Breast epithelium (tissue), 4 donors: Measurements from ENCODE around the gene PLB1. TPM values are rescaled to one million over a fixed set of nuclear protein-coding genes. Genes with fewer than 3 reads are reported as not detected.

ENCODE experiments used
- DNase-seq, 2 donors: peaks; one replicate each; pipeline ENCODE4 v3.0.0-alpha.2; 2019; ENCODE audit warnings: low spot score in 2 of 2
- H3K27ac ChIP-seq, 2 donors: fragments of 200-600 bp; sonication (generic) in 1 of 2; one replicate each; pipeline ENCODE4 v1.5.1; 2016 to 2019; ENCODE audit warnings: mild to moderate bottlenecking in 1 of 2
- H3K27me3 ChIP-seq, 2 donors: fragments of 200-600 bp; sonication (generic) in 1 of 2; one replicate each; pipeline versions ENCODE4 v1.5.1 to v1.6.0; 2017 to 2019; ENCODE audit warnings: control low read depth in 1 of 2, mild to moderate bottlenecking in 1 of 2
- H3K36me3 ChIP-seq: fragments of 200-600 bp; one replicate; pipeline ENCODE4 v1.5.1; 2019
- H3K4me1 ChIP-seq, 2 donors: fragments of 200-600 bp; sonication (generic); one replicate each; pipeline ENCODE4 v1.5.1; 2016 to 2019; ENCODE audit warnings: control low read depth in 1 of 2
- H3K4me3 ChIP-seq, 3 donors: fragments of 200-600 bp; sonication (generic); 1 replicate in 2 of 3; 2 replicates in 1 of 3; pipeline ENCODE4 v1.5.1; 2016 to 2019; ENCODE audit warnings: mild to moderate bottlenecking in 3 of 3, moderate library complexity in 2 of 3
- H3K9me3 ChIP-seq, 2 donors: fragments of 200-600 bp; sonication (generic) in 1 of 2; one replicate each; pipeline ENCODE4 v1.5.1; 2016 to 2019; ENCODE audit warnings: control low read depth in 1 of 2
- CTCF ChIP-seq, 3 donors: fragments of 450-650 bp; IDR thresholded peaks; one replicate each; pipeline ENCODE4 v1.5.1; 2016 to 2017; ENCODE audit warnings: antibody characterized with exemption in 3 of 3, mild to moderate bottlenecking in 3 of 3, moderate library complexity in 3 of 3
- POLR2A ChIP-seq: fragments of 450-650 bp; IDR thresholded peaks from one replicate; pipeline ENCODE4 v1.6.1; 2016; ENCODE audit warnings: antibody characterized with exemption, mild to moderate bottlenecking, moderate library complexity
- POLR2AphosphoS5 ChIP-seq, 3 donors: sonication (generic); formaldehyde crosslinking; IDR thresholded peaks; one replicate each; pipeline ENCODE4 v1.6.1; 2017; ENCODE audit warnings: antibody characterized with exemption in 3 of 3
- intact Hi-C: fragments of 100-400 bp; cut with DNase I; formaldehyde crosslinking; loops from one replicate; pipeline ENCODE4 v1.15.1; 2023; ENCODE audit warnings: low total_unique reads
- total RNA-seq, 3 donors: library from RNA; depleted of rRNA; stranded (reverse); fragments of >200 nt; gene quantifications; one replicate each; pipeline ENCODE4 v1.1.0, GENCODE V29; 2016

The PLB1 gene
- total RNA-seq, 3 donors from 2014 or later, result 5.6 to 11.9 (median 8.8) TPM

GRCh38 chr2:28626891-28627421, 131.1 kb downstream of the PLB1 start:
- Histone ChIP-seq H3K27me3 (no peaks in the 10 kb centered on the region), H3K27ac (peak overlapping the region; percentile 90 to 94), H3K9me3 (no peaks in the 10 kb centered on the region), H3K36me3 (no peaks in the 10 kb centered on the region), H3K4me1 (peaks cover 0 to 2% of the 10 kb centered on the region in 2 donors), H3K4me3 (no peak overlapping the region)
- intact Hi-C loops, result no loop called here
- no peak for DNase-seq
- no peak for TF ChIP-seq CTCF (IDR thresholded peaks at IDR 0.05)
- TF ChIP-seq POLR2AphosphoS5 (IDR thresholded peaks at IDR 0.05), result peak in 1 of 3 donors; percentile 92

- no peaks in the 10 kb centered on the region for H3K27me3 ChIP-seq
- no peaks in the 10 kb centered on the region for H3K36me3 ChIP-seq
- TF ChIP-seq POLR2AphosphoS5 (IDR thresholded peaks at IDR 0.05) (no peak), POLR2A (no peak), CTCF (IDR thresholded peaks at IDR 0.05) (no peak)
- no peaks in the 10 kb centered on the region for H3K4me1 ChIP-seq
- H3K4me3 ChIP-seq, result no peak overlapping the region
- DNase-seq, result no peak
- intact Hi-C loops, result no loop called here
- peak overlapping the region; percentile 90 to 94 for H3K27ac ChIP-seq
- H3K9me3 ChIP-seq, result no peaks in the 10 kb centered on the region
Measured at GRCh38 chr2:28627722-28628480, 132.0 kb downstream of the PLB1 start.

- Histone ChIP-seq H3K4me1 (no peaks in the 10 kb centered on the region), H3K4me3 (no peak overlapping the region), H3K27ac (peak overlapping the region in 1 of 2 donors; percentile 14), H3K36me3 (no peaks in the 10 kb centered on the region), H3K27me3 (no peaks in the 10 kb centered on the region), H3K9me3 (no peaks in the 10 kb centered on the region)
- intact Hi-C loops, result no loop called here
- DNase-seq, result no peak
- TF ChIP-seq CTCF (IDR thresholded peaks at IDR 0.05) (no peak), POLR2A (no peak), POLR2AphosphoS5 (IDR thresholded peaks at IDR 0.05) (no peak)
Measured at GRCh38 chr2:28628506-28628905, 132.6 kb downstream of the PLB1 start.

GRCh38 chr2:28628987-28629386, 133.1 kb downstream of the PLB1 start:
- no peak overlapping the region for H3K4me3 ChIP-seq
- intact Hi-C loops, result no loop called here
- no peak for DNase-seq
- TF ChIP-seq CTCF (IDR thresholded peaks at IDR 0.05) (no peak), POLR2A (no peak), POLR2AphosphoS5 (IDR thresholded peaks at IDR 0.05) (no peak)
- H3K4me1 ChIP-seq, result no peaks in the 10 kb centered on the region
- H3K9me3 ChIP-seq, result no peaks in the 10 kb centered on the region
- no peaks in the 10 kb centered on the region for H3K36me3 ChIP-seq
- H3K27me3 ChIP-seq, result no peaks in the 10 kb centered on the region
- H3K27ac ChIP-seq, result no peak overlapping the region

GRCh38 chr2:28629910-28630309, 134.1 kb downstream of the PLB1 start:
- intact Hi-C loops, result no loop called here
- no peak overlapping the region for H3K4me3 ChIP-seq
- no peaks in the 10 kb centered on the region for H3K4me1 ChIP-seq

More at GRCh38 chr2:28629910-28630309, 134.1 kb downstream of the PLB1 start:
- no peak for DNase-seq
- Histone ChIP-seq H3K27ac (peak overlapping the region; percentile 5 to 71), H3K36me3 (no peaks in the 10 kb centered on the region), H3K9me3 (no peaks in the 10 kb centered on the region), H3K27me3 (no peaks in the 10 kb centered on the region)
- TF ChIP-seq CTCF (IDR thresholded peaks at IDR 0.05), result no peak
